ENCODE results near the gene NBEAL1. TPM values are rescaled to one million over a fixed set of nuclear protein-coding genes. Genes with fewer than 3 reads are reported as not detected.
"Not testable (repeated sequence)": the region's sequence is repeated elsewhere in the genome, so short reads cannot be mapped to it uniquely, and the experiment has no call there.

The NBEAL1 gene
- total RNA-seq, 2 donors from 2014 or later, result 12.9 to 16.0 TPM

- Mint-ChIP-seq H3K4me1 (ENCODE audit: low read depth) (no peaks in the 10 kb centered on the region), H3K9me3 (peaks cover 0 to 1% of the 10 kb centered on the region in 2 donors), H3K36me3 (ENCODE audit: insufficient read depth in 2 of 2) (peaks cover 0 to 2% of the 10 kb centered on the region in 2 donors), H3K27me3 (ENCODE audit: low read depth) (no peaks in the 10 kb centered on the region), H3K4me3 (no peak overlapping the region), H3K27ac (no peak overlapping the region)
- ATAC-seq (replicated peaks in 1 of 2), result no peak
- no peak for DNase-seq
Measured at GRCh38 chr2:203097735-203098134, 83.1 kb downstream of the NBEAL1 start.

- not testable (repeated sequence) for ATAC-seq (replicated peaks in 1 of 2); DNase-seq; H3K27ac Mint-ChIP-seq; H3K4me1 Mint-ChIP-seq (ENCODE audit: low read depth); H3K4me3 Mint-ChIP-seq; H3K27me3 Mint-ChIP-seq (ENCODE audit: low read depth)
- H3K36me3 Mint-ChIP-seq (ENCODE audit: insufficient read depth in 2 of 2), result peaks cover 17 to 20% of the 10 kb centered on the region in 2 donors
- peaks cover 9 to 14% of the 10 kb centered on the region in 2 donors for H3K9me3 Mint-ChIP-seq
Measured at GRCh38 chr2:203102357-203102756, 87.7 kb downstream of the NBEAL1 start.

DNA sequence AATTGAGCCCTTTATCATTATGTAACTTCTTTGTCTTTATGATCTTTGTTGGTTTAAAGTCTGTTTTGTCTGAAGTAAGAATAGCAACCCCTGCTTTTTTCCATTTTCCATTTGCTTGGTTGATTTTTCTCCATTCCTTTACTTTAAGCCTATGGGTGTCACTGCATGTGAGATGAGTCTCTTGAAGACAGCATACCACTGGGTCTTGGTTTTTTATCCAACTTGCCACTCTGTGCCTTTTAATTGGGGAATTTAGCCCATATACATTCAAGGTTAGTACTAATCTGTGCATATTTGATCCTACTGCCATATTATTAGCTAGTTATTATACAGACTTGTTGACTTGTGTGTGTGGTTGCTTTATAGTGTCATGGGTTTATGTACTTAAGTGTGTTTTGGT lies 89.6 kb downstream of the NBEAL1 start:
- Mint-ChIP-seq H3K9me3 (peaks cover 9 to 14% of the 10 kb centered on the region in 2 donors), H3K4me3 (no peak overlapping the region), H3K27ac (no peak overlapping the region), H3K36me3 (ENCODE audit: insufficient read depth in 2 of 2) (peaks cover 17 to 20% of the 10 kb centered on the region in 2 donors), H3K4me1 (ENCODE audit: low read depth) (no peaks in the 10 kb centered on the region), H3K27me3 (ENCODE audit: low read depth) (no peaks in the 10 kb centered on the region)
- ATAC-seq (replicated peaks in 1 of 2), result no peak
- DNase-seq, result no peak

DNA sequence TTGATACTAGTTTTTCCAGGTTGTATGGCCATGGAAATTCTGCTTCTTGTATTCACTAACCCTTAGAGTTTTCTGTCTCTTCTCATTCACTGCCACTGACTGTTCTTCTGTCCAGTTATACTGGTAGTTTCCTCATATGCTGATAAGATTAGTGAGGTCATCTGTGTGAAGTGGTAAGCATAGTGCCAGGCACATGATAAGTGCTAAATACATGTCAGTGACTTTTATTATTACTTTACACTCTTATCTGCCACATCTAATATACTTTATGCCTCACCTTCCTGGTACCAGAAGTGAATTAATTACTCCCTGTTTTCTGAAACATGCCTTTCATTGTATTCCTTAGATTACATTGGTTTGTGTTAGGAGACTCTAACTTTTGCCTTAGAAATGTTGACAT lies 91.3 kb downstream of the NBEAL1 start:
- Mint-ChIP-seq H3K4me1 (ENCODE audit: low read depth) (no peaks in the 10 kb centered on the region), H3K27me3 (ENCODE audit: low read depth) (no peaks in the 10 kb centered on the region), H3K27ac (no peak overlapping the region), H3K36me3 (ENCODE audit: insufficient read depth in 2 of 2) (peaks cover 14 to 20% of the 10 kb centered on the region in 2 donors), H3K4me3 (no peak overlapping the region), H3K9me3 (peaks cover 9 to 14% of the 10 kb centered on the region in 2 donors)
- no peak for DNase-seq
- ATAC-seq (replicated peaks in 1 of 2), result no peak

- not testable (repeated sequence) for H3K27me3 Mint-ChIP-seq (ENCODE audit: low read depth); H3K27ac Mint-ChIP-seq; DNase-seq; H3K9me3 Mint-ChIP-seq; H3K4me1 Mint-ChIP-seq (ENCODE audit: low read depth); H3K36me3 Mint-ChIP-seq (ENCODE audit: insufficient read depth in 2 of 2); H3K4me3 Mint-ChIP-seq; ATAC-seq (replicated peaks in 1 of 2)
Measured at GRCh38 chr2:203110496-203110895, 95.8 kb downstream of the NBEAL1 start.

GRCh38 chr2:203112342-203112741 lies 97.7 kb downstream of the NBEAL1 start:
- Mint-ChIP-seq H3K4me3 (no peak overlapping the region), H3K27me3 (ENCODE audit: low read depth) (no peaks in the 10 kb centered on the region), H3K9me3 (no peaks in the 10 kb centered on the region), H3K36me3 (ENCODE audit: insufficient read depth in 2 of 2) (peaks cover 0 to 3% of the 10 kb centered on the region in 2 donors), H3K27ac (no peak overlapping the region), H3K4me1 (ENCODE audit: low read depth) (no peaks in the 10 kb centered on the region)
- ATAC-seq (replicated peaks in 1 of 2), result no peak
- DNase-seq, result no peak

- not testable (repeated sequence) for H3K27ac Mint-ChIP-seq; H3K4me3 Mint-ChIP-seq; H3K27me3 Mint-ChIP-seq (ENCODE audit: low read depth); H3K36me3 Mint-ChIP-seq (ENCODE audit: insufficient read depth in 2 of 2); H3K9me3 Mint-ChIP-seq; H3K4me1 Mint-ChIP-seq (ENCODE audit: low read depth); DNase-seq; ATAC-seq (replicated peaks in 1 of 2)
Measured at GRCh38 chr2:203115201-203115700, 100.6 kb downstream of the NBEAL1 start.

DNA sequence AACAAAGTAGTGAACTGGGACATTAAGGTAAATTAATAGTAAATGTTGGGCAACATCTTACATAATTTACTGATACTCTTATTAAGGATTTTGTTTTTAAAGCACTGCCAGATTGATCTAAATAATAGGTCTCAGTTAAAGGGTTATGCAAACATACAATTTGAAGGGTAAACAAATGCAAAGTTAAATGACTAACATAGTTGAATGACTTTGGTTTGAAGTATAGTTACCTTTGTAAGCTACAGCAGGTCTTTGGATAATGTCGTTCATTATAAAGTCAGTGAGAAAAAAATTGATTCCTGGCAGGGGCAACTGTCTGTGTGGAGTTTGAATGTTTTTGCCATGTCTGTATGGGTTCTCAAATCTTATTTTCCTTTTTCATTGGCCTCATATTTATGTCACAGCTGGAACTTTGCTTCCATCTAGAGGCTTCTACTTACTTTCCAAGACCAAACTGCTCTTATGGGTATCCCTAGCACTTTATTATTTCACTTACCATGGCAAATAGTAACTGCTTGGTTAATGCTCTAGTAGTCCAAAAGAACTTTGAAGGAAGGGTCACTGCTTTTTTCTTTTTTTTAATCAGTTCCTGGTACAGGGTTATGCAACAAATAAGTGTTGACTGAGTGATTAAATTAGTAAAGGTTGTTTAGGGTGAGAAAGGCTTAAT lies 107.8 kb downstream of the NBEAL1 start:
- H3K4me3 Mint-ChIP-seq, result no peak overlapping the region
- H3K27me3 Mint-ChIP-seq (ENCODE audit: low read depth), result no peaks in the 10 kb centered on the region
- H3K4me1 Mint-ChIP-seq (ENCODE audit: low read depth), result no peaks in the 10 kb centered on the region
- no peak overlapping the region for H3K27ac Mint-ChIP-seq
- ATAC-seq (replicated peaks in 1 of 2) (no peak), DNase-seq (no peak)
- H3K9me3 Mint-ChIP-seq, result no peaks in the 10 kb centered on the region
- H3K36me3 Mint-ChIP-seq (ENCODE audit: insufficient read depth in 2 of 2), result no peaks in the 10 kb centered on the region

DNA sequence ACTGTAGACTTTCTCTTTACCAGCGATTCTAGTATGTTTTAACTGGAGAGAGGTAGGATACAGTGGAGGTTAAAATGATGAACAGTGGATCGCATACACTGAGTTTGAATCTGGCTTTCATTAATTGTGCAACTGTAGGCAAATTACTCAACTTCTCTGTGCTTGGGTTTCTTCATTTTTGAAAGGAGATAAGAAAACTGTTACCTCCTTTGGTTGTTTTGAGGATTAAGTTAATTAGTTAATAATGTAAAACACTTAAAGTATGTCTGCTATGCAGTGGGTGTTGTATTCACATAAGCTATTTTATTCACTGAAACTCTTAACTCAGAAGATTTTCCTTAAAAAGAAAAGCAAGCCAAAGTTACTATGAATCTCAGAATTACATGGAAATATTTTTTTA lies 112.3 kb downstream of the NBEAL1 start:
- Mint-ChIP-seq H3K27ac (no peak overlapping the region), H3K36me3 (ENCODE audit: insufficient read depth in 2 of 2) (no peaks in the 10 kb centered on the region), H3K4me1 (ENCODE audit: low read depth) (no peaks in the 10 kb centered on the region), H3K27me3 (ENCODE audit: low read depth) (no peaks in the 10 kb centered on the region), H3K4me3 (no peak overlapping the region), H3K9me3 (no peaks in the 10 kb centered on the region)
- DNase-seq (no peak), ATAC-seq (replicated peaks in 1 of 2) (no peak)

DNA sequence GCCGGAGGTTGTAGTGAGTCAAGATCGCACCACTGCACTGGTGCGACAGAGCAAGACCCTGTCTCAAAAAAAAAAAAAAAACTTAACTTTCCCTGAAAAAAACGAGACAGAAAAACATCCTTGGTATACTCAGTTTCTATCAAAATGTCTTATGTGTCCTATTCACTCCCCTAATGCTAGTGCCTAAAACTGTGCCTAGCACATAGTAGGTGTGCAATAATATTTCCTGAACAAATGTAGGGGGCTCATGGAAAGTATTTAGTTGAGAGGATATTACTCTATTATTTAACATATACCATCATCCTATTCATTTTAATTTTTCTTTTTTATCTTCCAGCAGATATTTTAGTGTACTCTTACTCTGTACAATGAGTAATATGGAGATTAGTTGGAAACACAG lies 120.4 kb downstream of the NBEAL1 start:
- DNase-seq, result no peak
- Mint-ChIP-seq H3K4me3 (no peak overlapping the region), H3K4me1 (ENCODE audit: low read depth) (no peaks in the 10 kb centered on the region), H3K27ac (no peak overlapping the region), H3K27me3 (ENCODE audit: low read depth) (no peaks in the 10 kb centered on the region), H3K9me3 (no peaks in the 10 kb centered on the region), H3K36me3 (ENCODE audit: insufficient read depth in 2 of 2) (no peaks in the 10 kb centered on the region)
- no peak for ATAC-seq (replicated peaks in 1 of 2)

DNA sequence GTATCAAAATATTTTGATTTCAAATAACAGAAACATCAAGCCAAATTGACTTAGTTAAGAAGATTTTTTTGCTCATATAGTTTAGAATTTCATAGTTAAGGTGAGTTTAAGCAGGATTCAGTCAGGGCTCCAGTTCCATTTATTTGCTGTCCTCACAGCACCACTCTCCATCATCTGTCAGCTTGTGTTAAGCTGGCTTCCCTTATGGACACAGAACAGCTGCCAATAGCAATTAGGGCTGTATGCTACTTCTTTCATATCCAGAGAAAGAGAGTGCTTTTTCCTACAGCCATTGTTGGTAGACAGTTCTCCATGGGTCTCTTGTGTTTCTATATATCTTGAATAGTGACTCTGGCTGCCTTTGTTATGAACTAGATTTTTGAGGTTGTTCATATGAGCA lies 128.7 kb downstream of the NBEAL1 start:
- Mint-ChIP-seq H3K9me3 (no peaks in the 10 kb centered on the region), H3K27ac (no peak overlapping the region), H3K36me3 (ENCODE audit: insufficient read depth in 2 of 2) (peaks cover 0 to 1% of the 10 kb centered on the region in 2 donors), H3K27me3 (ENCODE audit: low read depth) (no peaks in the 10 kb centered on the region), H3K4me3 (no peak overlapping the region), H3K4me1 (ENCODE audit: low read depth) (no peaks in the 10 kb centered on the region)
- DNase-seq, result no peak
- ATAC-seq (replicated peaks in 1 of 2), result no peak

DNA sequence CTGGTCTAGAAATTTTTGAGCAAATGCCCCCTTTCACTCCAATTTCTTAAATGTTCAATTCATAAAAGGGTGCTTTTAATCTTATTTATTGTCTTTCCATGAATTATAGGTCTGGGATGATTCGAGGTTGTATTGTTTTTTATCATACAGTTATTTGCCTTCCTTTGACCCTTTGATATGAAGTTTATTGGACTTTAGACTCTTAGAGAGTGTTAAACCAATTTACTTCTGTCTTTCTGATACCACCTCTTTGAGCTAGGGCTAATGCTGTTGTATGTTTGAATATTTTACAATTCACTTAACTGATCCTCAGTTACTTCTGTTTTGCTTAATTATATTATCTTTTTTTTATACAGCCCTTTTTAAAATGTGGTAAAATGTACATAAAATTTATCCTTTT lies 134.5 kb downstream of the NBEAL1 start:
- Mint-ChIP-seq H3K27ac (no peak overlapping the region), H3K9me3 (peaks cover 0 to 1% of the 10 kb centered on the region in 2 donors), H3K36me3 (ENCODE audit: insufficient read depth in 2 of 2) (peaks cover 1 to 2% of the 10 kb centered on the region in 2 donors), H3K27me3 (ENCODE audit: low read depth) (no peaks in the 10 kb centered on the region), H3K4me1 (ENCODE audit: low read depth) (no peaks in the 10 kb centered on the region), H3K4me3 (no peak overlapping the region)
- no peak for ATAC-seq (replicated peaks in 1 of 2)
- no peak for DNase-seq

- Mint-ChIP-seq H3K4me1 (ENCODE audit: low read depth) (no peaks in the 10 kb centered on the region), H3K27me3 (ENCODE audit: low read depth) (no peaks in the 10 kb centered on the region), H3K27ac (no peak overlapping the region), H3K36me3 (ENCODE audit: insufficient read depth in 2 of 2) (no peaks in the 10 kb centered on the region), H3K9me3 (no peaks in the 10 kb centered on the region), H3K4me3 (no peak overlapping the region)
- ATAC-seq (replicated peaks in 1 of 2) (no peak), DNase-seq (no peak)
Measured at GRCh38 chr2:203155406-203155805, 140.7 kb downstream of the NBEAL1 start.

- H3K9me3 Mint-ChIP-seq; H3K27ac Mint-ChIP-seq; H3K36me3 Mint-ChIP-seq (ENCODE audit: insufficient read depth in 2 of 2); H3K4me1 Mint-ChIP-seq (ENCODE audit: low read depth); DNase-seq; H3K4me3 Mint-ChIP-seq; H3K27me3 Mint-ChIP-seq (ENCODE audit: low read depth); ATAC-seq (replicated peaks in 1 of 2): not testable (repeated sequence)
Measured at GRCh38 chr2:203162722-203163121, 148.0 kb downstream of the NBEAL1 start.

Measured in activated T-cell treated with anti-CD3 and anti-CD28 coated beads, Interleukin-2, amount 50 U/mL, for 72 hours (primary cell).